HUDEP-2 (cell line): ENCODE measurements around the gene PTAFR.
"Not testable (repeated sequence)": the region's sequence is repeated elsewhere in the genome, so short reads cannot be mapped to it uniquely, and the experiment has no call there.

ENCODE experiments used
- DNase-seq, 76 experiments: peaks; one replicate each; lab custom pipeline; 2025; ENCODE audit not compliant: unreplicated experiment in 76 of 76; lab: John Stamatoyannopoulos, UW

Gene PTAFR

DNA sequence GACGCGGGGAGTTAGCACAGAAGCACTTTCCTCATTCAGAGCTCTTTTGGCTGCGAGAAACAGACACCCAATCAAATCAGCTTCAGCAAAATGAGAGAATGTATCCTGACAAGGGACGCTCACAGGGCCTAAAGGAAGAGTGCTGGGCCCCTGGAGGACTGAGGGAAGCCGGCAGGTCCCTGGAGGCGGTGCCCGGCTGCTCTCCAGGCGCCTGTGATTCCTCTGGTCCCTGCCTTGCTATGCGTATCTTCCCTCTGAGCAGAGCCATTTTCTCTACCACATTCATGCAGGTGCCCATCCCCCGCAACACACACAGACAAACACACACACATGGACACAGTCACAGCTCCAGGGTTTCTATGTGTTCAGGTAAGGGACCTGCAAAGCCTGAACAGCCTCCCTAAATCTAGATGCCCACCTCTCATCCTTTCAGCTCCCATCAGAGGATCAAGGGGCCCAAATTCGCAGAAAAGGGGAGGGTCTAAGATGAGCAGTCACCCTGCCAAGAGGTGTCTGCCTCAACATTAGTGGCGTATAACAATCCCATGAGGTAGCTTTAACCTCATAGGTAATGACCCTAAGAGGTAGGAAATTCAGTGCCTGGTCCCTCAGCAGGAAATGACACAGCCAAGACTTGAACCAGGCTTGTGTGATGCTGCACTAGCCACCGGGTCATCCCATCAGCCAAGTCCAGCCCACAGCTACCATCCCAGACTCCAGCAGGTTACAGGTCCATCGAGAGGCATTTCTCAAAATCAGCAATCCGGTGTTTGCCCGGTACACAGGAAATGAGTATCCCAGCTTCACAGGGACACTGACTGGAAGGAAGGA lies 29.0 kb downstream of the PTAFR start:
- no peak for DNase-seq

GRCh38 chr1:28145728-28146127 lies 30.8 kb downstream of the PTAFR start:
- no peak for DNase-seq

- no peak for DNase-seq
Observed at GRCh38 chr1:28144203-28145135, 32.0 kb downstream of the PTAFR start.

DNA sequence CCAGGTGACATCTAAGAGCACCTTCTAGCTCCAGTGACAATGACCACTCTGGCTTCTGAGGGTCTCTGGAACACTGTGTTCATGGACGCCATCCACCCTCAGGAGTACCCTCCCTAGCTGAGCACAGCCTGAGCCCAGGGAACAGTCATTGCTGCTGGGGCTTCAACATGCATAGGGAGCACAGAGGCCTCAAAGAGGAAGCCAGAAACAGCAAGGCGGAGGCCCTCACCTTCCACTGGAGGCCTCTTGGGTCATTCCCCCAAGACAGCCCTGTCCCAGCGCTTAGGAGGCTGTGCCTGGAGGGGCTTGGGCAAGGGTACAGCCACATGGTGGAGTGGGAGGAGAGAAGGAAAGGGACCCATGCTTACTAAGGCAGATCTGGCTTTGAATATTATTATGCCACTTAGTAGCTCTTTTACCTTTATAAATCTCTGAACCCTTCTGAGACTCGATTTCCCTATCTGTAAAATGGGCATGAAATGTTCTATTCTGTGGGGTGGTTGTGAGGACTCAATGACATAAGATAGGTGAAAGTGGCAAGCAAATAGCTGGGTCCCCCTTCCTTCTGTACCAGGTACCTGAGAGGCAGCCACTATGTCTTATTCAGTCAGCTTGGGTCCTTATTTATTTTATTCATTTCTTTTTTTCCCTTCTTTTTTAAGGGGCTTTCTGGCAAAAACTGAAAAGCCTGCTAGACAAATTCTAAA lies 32.8 kb downstream of the PTAFR start:
- DNase-seq: no peak

- DNase-seq: no peak
Observed at GRCh38 chr1:28141685-28142084, 34.8 kb downstream of the PTAFR start.

DNA sequence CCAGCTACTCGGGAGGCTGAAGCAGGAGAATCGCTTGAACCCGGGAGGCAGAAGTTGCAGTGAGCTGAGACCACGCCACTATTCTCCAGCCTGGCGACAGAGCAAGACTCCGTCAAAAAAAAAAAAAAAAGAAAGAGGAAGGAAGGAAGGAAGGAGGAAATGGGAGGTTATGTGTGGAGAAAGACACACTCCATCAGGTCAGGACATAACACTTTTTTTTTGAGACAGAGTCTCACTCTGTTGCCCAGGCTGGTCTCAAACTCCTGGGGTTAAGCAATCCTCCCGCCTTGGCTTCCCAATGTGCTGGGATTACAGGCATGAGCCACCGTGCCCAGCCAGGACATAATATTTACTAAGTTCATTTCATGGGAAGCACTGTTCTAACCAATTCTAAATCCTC lies 36.6 kb downstream of the PTAFR start:
- not testable (repeated sequence) for DNase-seq

GRCh38 chr1:28139025-28139712 lies 37.3 kb downstream of the PTAFR start:
- DNase-seq: no peak

DNA sequence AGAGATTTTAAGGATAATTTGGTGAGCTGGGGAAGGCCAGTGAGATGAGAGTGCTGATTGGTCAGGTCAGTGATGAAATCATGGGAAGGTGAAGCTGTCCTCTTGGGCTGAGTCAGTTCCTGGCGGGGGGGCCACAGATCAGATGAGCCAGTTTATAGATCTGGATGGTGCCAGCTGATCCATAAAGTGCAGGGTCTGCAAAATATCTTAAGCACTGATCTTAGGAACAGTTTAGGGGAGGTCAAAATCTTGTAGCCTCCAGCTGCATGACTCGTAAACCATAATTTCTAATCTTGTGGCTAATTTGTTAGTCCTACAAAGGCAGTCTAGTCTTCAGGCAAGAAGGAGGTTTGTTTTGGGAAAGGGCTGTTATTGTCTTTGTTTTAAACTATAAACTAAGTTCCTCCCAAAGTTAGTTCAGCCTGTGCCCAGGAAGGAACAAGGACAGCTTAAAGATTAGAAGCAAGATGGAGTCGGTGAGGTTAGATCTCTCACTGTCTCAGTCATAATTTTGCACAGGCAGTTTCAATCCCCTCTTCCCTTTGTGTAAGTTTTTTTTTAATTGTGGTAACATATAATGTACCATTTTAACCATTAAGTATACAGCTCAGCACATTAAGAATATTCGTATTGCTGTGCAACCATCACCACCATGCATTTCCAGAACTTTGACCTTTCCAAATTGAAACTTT lies 39.4 kb downstream of the PTAFR start:
- DNase-seq: no peak

- no peak for DNase-seq
Observed at GRCh38 chr1:28136169-28136921, 40.1 kb downstream of the PTAFR start.

GRCh38 chr1:28135371-28136168 lies 40.9 kb downstream of the PTAFR start:
- DNase-seq: no peak

GRCh38 chr1:28134651-28135207 lies 41.8 kb downstream of the PTAFR start:
- DNase-seq: no peak

GRCh38 chr1:28132171-28133167 lies 44.0 kb downstream of the PTAFR start:
- no peak for DNase-seq

- DNase-seq: no peak
Observed at GRCh38 chr1:28130901-28131300, 45.6 kb downstream of the PTAFR start.

GRCh38 chr1:28129150-28129549 lies 47.3 kb downstream of the PTAFR start:
- DNase-seq: no peak

GRCh38 chr1:28127617-28128257 lies 48.8 kb downstream of the PTAFR start:
- no peak for DNase-seq

DNA sequence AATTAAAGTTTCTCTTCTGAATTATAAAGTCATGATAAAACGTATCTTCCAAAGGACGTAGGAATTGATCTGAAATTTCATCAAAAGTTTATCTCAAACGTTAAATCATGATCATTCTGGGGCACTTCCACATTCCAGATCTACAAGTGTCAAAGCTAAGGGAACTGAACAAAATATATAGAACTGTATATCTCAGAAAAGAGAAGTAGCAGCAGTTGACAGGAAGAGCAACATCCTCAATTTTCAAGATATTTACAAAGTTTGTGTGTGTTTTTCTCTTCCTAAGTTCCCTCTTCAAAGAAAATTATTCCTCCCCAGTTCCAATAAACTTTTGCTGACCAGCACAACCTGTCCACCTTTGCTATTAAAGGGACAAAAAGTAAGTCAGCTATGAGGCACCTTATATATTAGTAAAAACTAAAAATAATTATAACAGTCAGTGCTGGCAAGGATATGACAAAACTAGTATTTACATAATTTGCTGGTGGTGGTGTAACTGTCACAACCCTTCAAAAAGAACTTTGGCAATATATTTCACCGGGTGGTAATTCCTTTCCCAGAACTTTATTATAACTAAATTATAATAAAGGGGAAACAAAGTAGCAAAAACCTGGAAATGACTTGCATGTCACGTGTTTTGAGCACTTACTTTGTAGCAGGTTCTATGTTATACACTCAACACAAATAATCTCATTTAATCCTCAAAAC lies 49.6 kb downstream of the PTAFR start:
- no peak for DNase-seq
